IMR-90 (cell line): ENCODE data around the gene DAPK1. TPM values are rescaled to one million over a fixed set of nuclear protein-coding genes. Genes with fewer than 3 reads are reported as not detected.

Experiments
- ATAC-seq: fragments of 200-7000 bp; cut with Tn5 transposase; 2 replicates; pipeline ENCODE4 v1.9.1; 2020; ENCODE audit warnings: low read depth, mild to moderate bottlenecking, moderate library complexity
- BruUV-seq: library from RNA; stranded (reverse); fragments of 400-500 nt; replicated peaks from 2 replicates; lab custom pipeline; 2021; lab: Mats Ljungman, UMichigan
- CTCF ChIA-PET: fragments of 300-600 bp; formaldehyde crosslinking; extraction: SDS; loops from one replicate; lab custom pipeline; 2021; ENCODE audit warnings: antibody characterized with exemption; lab: Yijun Ruan, JAX
- POLR2A ChIA-PET: fragments of 300-600 bp; sonication (Branson Sonifier 250); formaldehyde crosslinking; loops from one replicate; lab custom pipeline; 2022; ENCODE audit warnings: antibody characterized with exemption; ENCODE audit not compliant: unreplicated experiment; lab: Charles Lee
- DNase-seq: peaks from one replicate; pipeline ENCODE4 v3.0.0; 2013
- H2AFZ ChIP-seq: replicated peaks from 2 replicates; pipeline ENCODE3; 2013; ENCODE audit warnings: low read length, mild to moderate bottlenecking; ENCODE audit not compliant: poor library complexity
- H2AK5ac ChIP-seq: 2 replicates; pipeline ENCODE4 v1.6.1; 2013; ENCODE audit warnings: low read depth, low read length, inconsistent platforms
- H2AK9ac ChIP-seq: replicated peaks from 2 replicates; pipeline ENCODE3; 2013; ENCODE audit warnings: mild to moderate bottlenecking, low read depth, low read length, moderate library complexity; ENCODE audit not compliant: poor library complexity
- H2BK120ac ChIP-seq: 2 replicates; pipeline ENCODE4 v1.6.1; 2013; ENCODE audit warnings: low read depth, low read length, inconsistent platforms
- H2BK15ac ChIP-seq: 3 replicates; pipeline ENCODE4 v1.6.1; 2013; ENCODE audit warnings: low read depth, low read length, inconsistent platforms
- H2BK20ac ChIP-seq: 2 replicates; pipeline ENCODE4 v1.6.1; 2013; ENCODE audit warnings: low read depth, mild to moderate bottlenecking, inconsistent platforms, low read length, moderate library complexity
- H2BK5ac ChIP-seq: 2 replicates; pipeline ENCODE4 v1.6.1; 2013; ENCODE audit warnings: mild to moderate bottlenecking, low read depth, low read length, inconsistent platforms; ENCODE audit not compliant: poor library complexity, severe bottlenecking
- H3K14ac ChIP-seq: replicated peaks from 2 replicates; pipeline ENCODE4 v1.6.1; 2013; ENCODE audit warnings: low read depth, low read length, inconsistent platforms
- H3K18ac ChIP-seq: 2 replicates; pipeline ENCODE4 v1.6.1; 2013; ENCODE audit warnings: low read depth, low read length, control low read depth
- H3K23ac ChIP-seq: 2 replicates; pipeline ENCODE4 v1.6.1; 2013; ENCODE audit warnings: low read depth, low read length, inconsistent platforms
- H3K27ac ChIP-seq: 2 replicates; pipeline ENCODE4 v1.5.1; 2013; ENCODE audit warnings: mild to moderate bottlenecking, control low read depth, low read length; ENCODE audit not compliant: insufficient read depth
- H3K27me3 ChIP-seq: 2 replicates; pipeline ENCODE4 v1.6.1; 2013; ENCODE audit warnings: low read length; ENCODE audit not compliant: control insufficient read depth, insufficient read depth
- H3K36me3 ChIP-seq: 2 replicates; pipeline ENCODE4 v1.6.1; 2013; ENCODE audit warnings: low read length, mixed read lengths; ENCODE audit not compliant: control insufficient read depth, insufficient read depth
- H3K4ac ChIP-seq: 2 replicates; pipeline ENCODE4 v1.6.1; 2013; ENCODE audit warnings: low read depth, low read length, inconsistent platforms
- H3K4me1 ChIP-seq: 2 replicates; pipeline ENCODE4 v1.6.1; 2013; ENCODE audit warnings: low read length, mixed read lengths; ENCODE audit not compliant: control insufficient read depth, insufficient read depth
- H3K4me2 ChIP-seq: 2 replicates; pipeline ENCODE4 v1.6.1; 2013; ENCODE audit warnings: low read depth, mild to moderate bottlenecking, control low read depth, low read length, moderate library complexity
- H3K4me3 ChIP-seq: 2 replicates; pipeline ENCODE4 v1.5.1; 2013; ENCODE audit warnings: low read depth, mild to moderate bottlenecking, control low read depth, low read length, moderate library complexity; ENCODE audit not compliant: insufficient read depth
- H3K56ac ChIP-seq: 2 replicates; pipeline ENCODE4 v1.6.1; 2013; ENCODE audit warnings: low read length, inconsistent platforms; ENCODE audit not compliant: insufficient read depth; ENCODE audit errors: extremely low read depth
- H3K79me1 ChIP-seq, 2 experiments: 2 replicates each; pipeline ENCODE4 v1.6.1; 2013; ENCODE audit warnings: low read length in 2 of 2, inconsistent platforms in 1 of 2, low read depth in 1 of 2
- H3K9ac ChIP-seq: 2 replicates; pipeline ENCODE4 v1.6.1; 2013; ENCODE audit warnings: low read depth, low read length, control low read depth
- H3K9me1 ChIP-seq: 2 replicates; pipeline ENCODE4 v1.6.1; 2013; ENCODE audit warnings: low read length, inconsistent platforms; ENCODE audit not compliant: insufficient read depth
- H3K9me3 ChIP-seq: 2 replicates; pipeline ENCODE4 v1.6.1; 2013; ENCODE audit warnings: low read length; ENCODE audit not compliant: control insufficient read depth, insufficient read depth
- H4K20me1 ChIP-seq: 2 replicates; pipeline ENCODE4 v1.6.1; 2013; ENCODE audit warnings: low read length, inconsistent platforms; ENCODE audit not compliant: insufficient read depth
- H4K5ac ChIP-seq: 2 replicates; pipeline ENCODE4 v1.6.1; 2013; ENCODE audit warnings: mild to moderate bottlenecking, low read depth, low read length, control low read depth
- H4K8ac ChIP-seq, 2 experiments: 2 replicates each; pipeline ENCODE4 v1.6.1; 2013; ENCODE audit warnings: low read depth in 2 of 2, low read length in 2 of 2, control low read depth in 1 of 2, inconsistent platforms in 1 of 2
- H4K91ac ChIP-seq: 2 replicates; pipeline ENCODE4 v1.6.1; 2013; ENCODE audit warnings: low read depth, low read length, inconsistent platforms; ENCODE audit not compliant: insufficient read depth
- WGBS, 2 experiments: methylation state at CpG; one replicate each; pipeline versions ENCODE4 v1.1.5 to v1.1.7; 2013; ENCODE audit warnings: missing lambda C conversion rate in 2 of 2; ENCODE audit not compliant: insufficient read length in 1 of 2; ENCODE audit errors: extremely low coverage in 2 of 2; 5-methylcytosine and 5-hydroxymethylcytosine counted together
- dilution Hi-C: fragments of 300-500 bp; cut with HindIII; formaldehyde crosslinking; loops from one replicate; pipeline ENCODE4 v1.14.3; 2018; ENCODE audit warnings: low sequenced_read_pairs; ENCODE audit not compliant: unreplicated experiment
- in situ Hi-C: fragments of 300-500 bp; cut with MboI; formaldehyde crosslinking; loops from 3 replicates; pipeline ENCODE4 v1.14.3; 2019; ENCODE audit warnings: low sequenced_read_pairs, inconsistent platforms, mixed read lengths
- intact Hi-C: fragments of 100-400 bp; cut with micrococcal nuclease; formaldehyde crosslinking; loops from 2 replicates; pipeline ENCODE4 v1.10.0; 2022
- polyA plus RNA-seq, 3 experiments: library from polyadenylated mRNA; depleted of rRNA; stranded (reverse); fragments of >200 nt; gene quantifications; 2 replicates each; pipeline ENCODE4 v1.2.3, GENCODE V29; 2012; ENCODE audit warnings: low replicate concordance in 1 of 3
- total RNA-seq: library from RNA; depleted of rRNA; stranded (reverse); fragments of >200 nt; gene quantifications from 2 replicates; pipeline ENCODE4 v1.2.3, GENCODE V29; 2012
- TF ChIP-seq, protein P1 (sequence below): fragments of 150-350 bp; IDR thresholded peaks from 2 replicates; pipeline ENCODE4 v1.6.1; 2017; ENCODE audit warnings: mild to moderate bottlenecking, antibody characterized with exemption, low read length, low read depth

DAPK1 gene
- total and polyA plus RNA-seq, 2 of the 4 experiments (the other 2 are of a cell fraction): under 0.01 to 0.03 TPM

DNA sequence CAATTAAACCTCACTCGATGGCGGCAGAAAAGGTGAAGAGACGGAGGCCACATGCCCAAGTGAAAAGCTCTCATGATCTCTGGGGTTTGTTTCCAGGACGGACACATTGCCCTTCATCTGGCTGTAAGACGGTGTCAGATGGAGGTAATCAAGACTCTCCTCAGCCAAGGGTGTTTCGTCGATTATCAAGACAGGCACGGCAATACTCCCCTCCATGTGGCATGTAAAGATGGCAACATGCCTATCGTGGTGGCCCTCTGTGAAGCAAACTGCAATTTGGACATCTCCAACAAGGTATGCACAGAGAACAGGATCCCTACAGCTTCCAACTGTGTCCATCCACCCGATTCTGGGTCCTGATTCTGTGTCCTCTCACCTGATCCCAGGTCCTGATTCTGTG lies 153.8 kb downstream of the DAPK1 start:
- Histone ChIP-seq H3K4ac (no peak overlapping the region), H4K20me1 (no peaks in the 10 kb centered on the region), H3K36me3 (no peaks in the 10 kb centered on the region), H3K4me1 (no peaks in the 10 kb centered on the region; the same call in 1 of the 2 replicates), H2BK15ac (no peak overlapping the region), H3K4me2 (no peak overlapping the region), H3K4me3 (no peak overlapping the region), H4K5ac (no peak overlapping the region), H2BK20ac (no peak overlapping the region), H2BK5ac (no peak overlapping the region), H2AK9ac (no peak overlapping the region), H3K14ac (no peak overlapping the region), H2BK120ac (no peak overlapping the region), H3K27me3 (peaks cover 12% of the 10 kb centered on the region), H3K23ac (no peak overlapping the region), H2AFZ (no peak overlapping the region), H3K9me1 (no peaks in the 10 kb centered on the region), H3K56ac (no peak overlapping the region), H4K8ac (no peak overlapping the region), H3K79me1 (no peaks in the 10 kb centered on the region), H4K91ac (no peak overlapping the region), H3K27ac (no peak overlapping the region), H3K9me3 (no peaks in the 10 kb centered on the region), H3K9ac (no peak overlapping the region), H3K18ac (no peak overlapping the region), H2AK5ac (no peak overlapping the region)
- dilution Hi-C loops (no loop called here), in situ Hi-C loops (no loop called here), intact Hi-C loops (no loop called here)
- CTCF ChIA-PET: interaction anchor here (0.6 kb wide), 1 partner anchor 351 kb away, joined by 3 read pairs; no protein-coding TSS in a partner anchor
- POLR2A ChIA-PET: no interaction called here
- ATAC-seq (no peak), DNase-seq (no peak)
- BruUV-seq: no TSS peak
- TF ChIP-seq, protein P1, sequence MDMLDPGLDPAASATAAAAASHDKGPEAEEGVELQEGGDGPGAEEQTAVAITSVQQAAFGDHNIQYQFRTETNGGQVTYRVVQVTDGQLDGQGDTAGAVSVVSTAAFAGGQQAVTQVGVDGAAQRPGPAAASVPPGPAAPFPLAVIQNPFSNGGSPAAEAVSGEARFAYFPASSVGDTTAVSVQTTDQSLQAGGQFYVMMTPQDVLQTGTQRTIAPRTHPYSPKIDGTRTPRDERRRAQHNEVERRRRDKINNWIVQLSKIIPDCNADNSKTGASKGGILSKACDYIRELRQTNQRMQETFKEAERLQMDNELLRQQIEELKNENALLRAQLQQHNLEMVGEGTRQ: no peak
- WGBS, 2 experiments: 80% methylated on average over 1 of the region's 10 CpGs; no CpG with 5 or more reads in 1 of the 2 experiments
